Sigmoid colon (tissue), 4 donors: ENCODE measurements around the gene RPS6KA1.

ENCODE experiments used
- CTCF ChIP-seq, 4 experiments: fragments of 450-650 bp in 3 of 4; fragments of 200-600 bp in 1 of 4; IDR thresholded peaks; one replicate each; pipeline ENCODE4 v1.5.1; 2016 to 2019; ENCODE audit warnings: antibody characterized with exemption in 4 of 4, mild to moderate bottlenecking in 3 of 4, moderate library complexity in 2 of 4
- EP300 ChIP-seq, 4 donors: sonication (generic); formaldehyde crosslinking; IDR thresholded peaks; one replicate each; pipeline ENCODE4 v1.6.1; 2017; ENCODE audit warnings: antibody characterized with exemption in 4 of 4
- POLR2A ChIP-seq, 2 donors: fragments of 450-650 bp; IDR thresholded peaks; one replicate each; pipeline ENCODE4 v1.6.1; 2016; ENCODE audit warnings: antibody characterized with exemption in 2 of 2, mild to moderate bottlenecking in 2 of 2, moderate library complexity in 2 of 2

GRCh38 chr1:26580116-26580515, 50.6 kb downstream of the RPS6KA1 start:
- TF ChIP-seq CTCF (IDR thresholded peaks at IDR 0.05): no peak
- no peak for TF ChIP-seq EP300 (IDR thresholded peaks at IDR 0.05)
- no peak for TF ChIP-seq POLR2A (IDR thresholded peaks at IDR 0.05)
